OCI-LY7 (cell line): ENCODE results near the gene DOCK3. TPM values are rescaled to one million over a fixed set of nuclear protein-coding genes. Genes with fewer than 3 reads are reported as not detected.

Source experiments
- BruUV-seq: library from RNA; stranded (reverse); fragments of 400-500 nt; replicated peaks from 2 replicates; lab custom pipeline; 2021; lab: Mats Ljungman, UMichigan
- CTCF ChIA-PET: fragments of 300-600 bp; sonication (Branson Sonifier 250); formaldehyde crosslinking; loops from one replicate; lab custom pipeline; 2022; ENCODE audit warnings: antibody characterized with exemption; ENCODE audit not compliant: unreplicated experiment; lab: Charles Lee
- POLR2A ChIA-PET: fragments of 300-600 bp; sonication (Branson Sonifier 250); formaldehyde crosslinking; loops from one replicate; lab custom pipeline; 2022; ENCODE audit warnings: antibody characterized with exemption; lab: Charles Lee
- DNase-seq: peaks from one replicate; pipeline ENCODE4 v3.0.0-alpha.2; 2015; ENCODE audit warnings: low spot score
- H2AFZ ChIP-seq: fragments of 200-600 bp; sonication (generic), shearing (Covaris generic); 2 replicates; pipeline ENCODE4 v1.6.1; 2014; ENCODE audit warnings: mild to moderate bottlenecking, antibody characterized with exemption, low read length, moderate library complexity
- H3K27ac ChIP-seq: fragments of 200-600 bp; sonication (generic); 2 replicates; pipeline ENCODE4 v1.5.1; 2014; ENCODE audit warnings: mixed run types, low read depth, mild to moderate bottlenecking, moderate library complexity, low read length, inconsistent platforms; ENCODE audit not compliant: poor library complexity, severe bottlenecking
- H3K36me3 ChIP-seq: fragments of 200-600 bp; sonication (generic); 2 replicates; pipeline ENCODE4 v1.6.1; 2014; ENCODE audit warnings: mild to moderate bottlenecking, antibody characterized with exemption, low read length, moderate library complexity, mixed read lengths; ENCODE audit not compliant: insufficient read depth
- H3K4me1 ChIP-seq: fragments of 200-600 bp; sonication (generic); 2 replicates; pipeline ENCODE4 v1.5.1; 2014; ENCODE audit warnings: mild to moderate bottlenecking, low read length; ENCODE audit not compliant: insufficient read depth, poor library complexity, severe bottlenecking
- H3K4me2 ChIP-seq: fragments of 200-600 bp; sonication (generic); 2 replicates; pipeline ENCODE4 v1.6.1; 2014; ENCODE audit warnings: mild to moderate bottlenecking, low read length
- H3K4me3 ChIP-seq: fragments of 200-600 bp; sonication (generic); 2 replicates; pipeline ENCODE4 v1.5.1; 2014; ENCODE audit warnings: mild to moderate bottlenecking, low read depth, low read length; ENCODE audit not compliant: poor library complexity, severe bottlenecking
- H3K79me2 ChIP-seq: fragments of 200-600 bp; sonication (generic); 2 replicates; pipeline ENCODE4 v1.6.1; 2016; ENCODE audit warnings: low read depth, mild to moderate bottlenecking, low read length, moderate library complexity, mixed read lengths; ENCODE audit not compliant: insufficient read depth
- H3K9me2 ChIP-seq: fragments of 200-600 bp; sonication (generic); 2 replicates; pipeline ENCODE4 v1.6.1; 2016; ENCODE audit warnings: mild to moderate bottlenecking, low read length, mixed read lengths; ENCODE audit not compliant: insufficient read depth
- H3K9me3 ChIP-seq: fragments of 200-600 bp; sonication (generic); 2 replicates; pipeline ENCODE4 v1.6.1; 2014; ENCODE audit warnings: mild to moderate bottlenecking, mixed run types, low read length, mixed read lengths
- H4K20me1 ChIP-seq: fragments of 200-600 bp; sonication (generic); 2 replicates; pipeline ENCODE4 v1.6.1; 2014; ENCODE audit warnings: mild to moderate bottlenecking, antibody characterized with exemption, low read length, moderate library complexity, mixed read lengths; ENCODE audit not compliant: insufficient read depth
- CTCF ChIP-seq: fragments of 200-600 bp; sonication (generic); conservative IDR thresholded peaks from 2 replicates; pipeline ENCODE4 v1.5.1; 2014; ENCODE audit warnings: mild to moderate bottlenecking, antibody characterized with exemption, low read length, moderate library complexity, mixed read lengths
- EZH2phosphoT487 ChIP-seq: fragments of 200-600 bp; sonication (generic); IDR thresholded peaks from 2 replicates; pipeline ENCODE4 v1.6.1; 2018; ENCODE audit warnings: low read depth, borderline replicate concordance, mild to moderate bottlenecking, mixed run types, antibody characterized with exemption, low read length, moderate library complexity, mixed read lengths
- intact Hi-C: fragments of 100-400 bp; cut with micrococcal nuclease; formaldehyde crosslinking; loops from one replicate; pipeline ENCODE4 v1.10.0; 2022; ENCODE audit not compliant: unreplicated experiment
- total RNA-seq, 2 experiments: library from RNA; depleted of rRNA in 1 of 2; stranded (reverse); fragments of >200 nt in 1 of 2; shearing (Covaris generic) in 1 of 2; gene quantifications; 2 replicates each; pipeline ENCODE4 v1.2.3, GENCODE V29; 2014 to 2022

DOCK3 gene
- total RNA-seq, 2 experiments from 2014 or later: not detected

GRCh38 chr3:51398595-51399310, 724.0 kb downstream of the DOCK3 start:
- DNase-seq: no peak
- H3K36me3 ChIP-seq: peaks cover 93% of the 10 kb centered on the region
- no peak overlapping the region for H3K4me3 ChIP-seq
- H3K9me2 ChIP-seq: no peaks in the 10 kb centered on the region
- TF ChIP-seq CTCF (no peak), EZH2phosphoT487 (no peak)
- H3K9me3 ChIP-seq: no peaks in the 10 kb centered on the region
- H3K27ac ChIP-seq: no peak overlapping the region
- peaks cover 28% of the 10 kb centered on the region for H3K79me2 ChIP-seq
- ChIA-PET CTCF (no interaction called here), POLR2A (interaction anchor here (0.6 to 0.7 kb wide), 3 partner anchors 9 to 17 kb away, joined by 3 to 4 read pairs (median 3); no protein-coding TSS in a partner anchor)
- no TSS peak for BruUV-seq
- intact Hi-C loops: no loop called here
- H3K4me2 ChIP-seq: no peak overlapping the region
- no peak overlapping the region for H2AFZ ChIP-seq
- H3K4me1 ChIP-seq: peaks cover 24% of the 10 kb centered on the region
- peaks cover 28% of the 10 kb centered on the region for H4K20me1 ChIP-seq

GRCh38 chr3:51400166-51400565, 725.4 kb downstream of the DOCK3 start:
- Histone ChIP-seq H3K4me1 (peaks cover 10% of the 10 kb centered on the region), H3K4me2 (no peak overlapping the region), H3K79me2 (peaks cover 14% of the 10 kb centered on the region), H3K36me3 (peaks cover 91% of the 10 kb centered on the region), H3K4me3 (no peak overlapping the region), H3K9me2 (no peaks in the 10 kb centered on the region), H4K20me1 (peaks cover 18% of the 10 kb centered on the region), H2AFZ (no peak overlapping the region), H3K27ac (no peak overlapping the region), H3K9me3 (no peaks in the 10 kb centered on the region)
- no TSS peak for BruUV-seq
- ChIA-PET CTCF (no interaction called here), POLR2A (no interaction called here)
- no peak for DNase-seq
- intact Hi-C loops: no loop called here
- TF ChIP-seq EZH2phosphoT487 (no peak), CTCF (no peak)

GRCh38 chr3:51401735-51402134, 727.0 kb downstream of the DOCK3 start:
- Histone ChIP-seq H3K4me2 (no peak overlapping the region), H3K27ac (no peak overlapping the region), H3K9me2 (no peaks in the 10 kb centered on the region), H3K9me3 (no peaks in the 10 kb centered on the region), H3K4me3 (no peak overlapping the region), H3K4me1 (no peaks in the 10 kb centered on the region), H2AFZ (no peak overlapping the region), H3K79me2 (no peaks in the 10 kb centered on the region; the same call in 1 of the 2 replicates), H4K20me1 (0 out of 2 replicates have a peak, but pooled peaks cover 3% of the 10 kb centered on the region), H3K36me3 (peaks cover 84% of the 10 kb centered on the region)
- no TSS peak for BruUV-seq
- DNase-seq: no peak
- TF ChIP-seq CTCF: no peak
- no peak for TF ChIP-seq EZH2phosphoT487
- intact Hi-C loops: no loop called here
- POLR2A ChIA-PET: no interaction called here
- CTCF ChIA-PET: interaction anchor here (0.6 kb wide), 2 partner anchors 14 to 140 kb away, joined by 3 read pairs; no protein-coding TSS in a partner anchor
